ENCODE measurements around the gene TMEM17. TPM values are rescaled to one million over a fixed set of nuclear protein-coding genes. Genes with fewer than 3 reads are reported as not detected.

Gene TMEM17
- total and polyA plus RNA-seq, 9 of the 15 experiments (the other 6 are each of a cell fraction or from before 2014, with no cell fraction given) = 0.58 to 2.2 (median 1.2) TPM

DNA sequence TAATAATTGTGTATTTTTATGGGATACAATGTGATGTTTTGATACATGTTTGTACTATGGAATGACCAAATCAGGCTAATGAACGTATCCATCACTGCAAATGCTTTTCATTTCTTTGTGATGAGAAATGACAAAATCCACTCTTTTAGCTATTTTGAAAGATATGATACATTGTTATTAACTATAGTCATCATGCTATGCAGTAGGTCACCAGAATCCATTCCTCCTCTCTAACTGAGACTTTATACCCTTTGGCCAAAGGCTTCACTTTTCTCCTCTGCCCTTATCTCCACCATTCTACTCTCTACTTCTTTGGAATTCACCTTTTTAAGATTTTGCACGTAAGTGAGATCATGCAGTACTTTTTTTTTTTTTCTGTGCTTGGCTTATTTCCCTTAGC lies 44.5 kb upstream of the TMEM17 start:
- ATAC-seq = no peak
- no peak for FAIRE-seq
- CTCF ChIA-PET (ENCODE audit: low intra/inter-chr PET ratio) = no interaction called here

More for the DNA sequence above, 44.5 kb upstream of the TMEM17 start:
- H2AFZ ChIP-seq (ENCODE audit: low read depth, low read length) = no peak overlapping the region
- no peaks in the 10 kb centered on the region for H4K20me1 ChIP-seq (replicated peaks; ENCODE audit: control insufficient read depth, insufficient read depth, low read length)
- no peak overlapping the region for H3K9ac ChIP-seq (ENCODE audit: insufficient read depth in 1 of 2, low read depth in 2 of 2, low read length in 2 of 2)
- H3K27ac ChIP-seq (ENCODE audit: extremely low read depth, low read depth, low read length) = no peak overlapping the region
- POLR2A ChIA-PET = interaction anchor here (0.5 to 2.4 kb wide), 2 partner anchors 12 to 104 kb away, joined by 3 to 6 read pairs; no protein-coding TSS in a partner anchor
- BruUV-seq (replicated peaks) = no TSS peak
- peaks cover 0 to 9% of the 10 kb centered on the region in 2 experiments; a peak in 2 of 5 replicates for H3K27me3 ChIP-seq (ENCODE audit: control insufficient read depth in 2 of 2, insufficient read depth in 2 of 2, low read length in 2 of 2)
- no peaks in the 10 kb centered on the region for H3K4me1 ChIP-seq (replicated peaks in 1 of 2; ENCODE audit: control insufficient read depth in 2 of 2, insufficient read depth in 2 of 2, low read length in 2 of 2)
- no peak overlapping the region for H3K4me2 ChIP-seq (ENCODE audit: insufficient read depth, low read length)
- H3K79me2 ChIP-seq (ENCODE audit: control insufficient read depth, insufficient read depth, low read length) = no peaks in the 10 kb centered on the region
- TF ChIP-seq NUFIP1 (IDR thresholded peaks at IDR 0.05; ENCODE audit: partially characterized antibody) = no peak
- TF ChIP-seq, protein P1, sequence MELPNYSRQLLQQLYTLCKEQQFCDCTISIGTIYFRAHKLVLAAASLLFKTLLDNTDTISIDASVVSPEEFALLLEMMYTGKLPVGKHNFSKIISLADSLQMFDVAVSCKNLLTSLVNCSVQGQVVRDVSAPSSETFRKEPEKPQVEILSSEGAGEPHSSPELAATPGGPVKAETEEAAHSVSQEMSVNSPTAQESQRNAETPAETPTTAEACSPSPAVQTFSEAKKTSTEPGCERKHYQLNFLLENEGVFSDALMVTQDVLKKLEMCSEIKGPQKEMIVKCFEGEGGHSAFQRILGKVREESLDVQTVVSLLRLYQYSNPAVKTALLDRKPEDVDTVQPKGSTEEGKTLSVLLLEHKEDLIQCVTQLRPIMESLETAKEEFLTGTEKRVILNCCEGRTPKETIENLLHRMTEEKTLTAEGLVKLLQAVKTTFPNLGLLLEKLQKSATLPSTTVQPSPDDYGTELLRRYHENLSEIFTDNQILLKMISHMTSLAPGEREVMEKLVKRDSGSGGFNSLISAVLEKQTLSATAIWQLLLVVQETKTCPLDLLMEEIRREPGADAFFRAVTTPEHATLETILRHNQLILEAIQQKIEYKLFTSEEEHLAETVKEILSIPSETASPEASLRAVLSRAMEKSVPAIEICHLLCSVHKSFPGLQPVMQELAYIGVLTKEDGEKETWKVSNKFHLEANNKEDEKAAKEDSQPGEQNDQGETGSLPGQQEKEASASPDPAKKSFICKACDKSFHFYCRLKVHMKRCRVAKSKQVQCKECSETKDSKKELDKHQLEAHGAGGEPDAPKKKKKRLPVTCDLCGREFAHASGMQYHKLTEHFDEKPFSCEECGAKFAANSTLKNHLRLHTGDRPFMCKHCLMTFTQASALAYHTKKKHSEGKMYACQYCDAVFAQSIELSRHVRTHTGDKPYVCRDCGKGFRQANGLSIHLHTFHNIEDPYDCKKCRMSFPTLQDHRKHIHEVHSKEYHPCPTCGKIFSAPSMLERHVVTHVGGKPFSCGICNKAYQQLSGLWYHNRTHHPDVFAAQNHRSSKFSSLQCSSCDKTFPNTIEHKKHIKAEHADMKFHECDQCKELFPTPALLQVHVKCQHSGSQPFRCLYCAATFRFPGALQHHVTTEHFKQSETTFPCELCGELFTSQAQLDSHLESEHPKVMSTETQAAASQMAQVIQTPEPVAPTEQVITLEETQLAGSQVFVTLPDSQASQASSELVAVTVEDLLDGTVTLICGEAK (IDR thresholded peaks at IDR 0.05) = no peak
- TF ChIP-seq, protein P1 (CRISPR knock-in tag; IDR thresholded peaks at IDR 0.05) = no peak
- TF ChIP-seq ZNF512 (tag; IDR thresholded peaks at IDR 0.05) = no peak
- no peak for TF ChIP-seq ZNF184 (CRISPR knock-in tag; IDR thresholded peaks at IDR 0.05)
- TF ChIP-seq SP1 (CRISPR knock-in tag; IDR thresholded peaks at IDR 0.05) = no peak
- no peak for TF ChIP-seq FOXP1 (CRISPR knock-in tag; IDR thresholded peaks at IDR 0.05)
- TF ChIP-seq NFATC3 (IDR thresholded peaks at IDR 0.05) = no peak
- no peak for TF ChIP-seq TFAM (CRISPR knock-in tag; conservative IDR thresholded peaks at IDR 0.05)
- no peak for TF ChIP-seq ARID3A (IDR thresholded peaks at IDR 0.05; ENCODE audit: borderline replicate concordance, low read depth, low read length)
- intact Hi-C loops (cut with micrococcal nuclease) (no loop called here), in situ Hi-C loops (cut with MboI) (no loop called here)
- WGBS (ENCODE audit: insufficient coverage, low coverage, missing lambda C conversion rate) = 0% methylated on average over 2 of the region's 2 CpGs
- no peak for DNase-seq (ENCODE audit: extremely low read depth in 1 of 4, low spot score in 3 of 4)
- no peak overlapping the region for H3K4me3 ChIP-seq
- H3K36me3 ChIP-seq (ENCODE audit: control insufficient read depth, insufficient read depth, low read length) = no peaks in the 10 kb centered on the region
- H3K9me3 ChIP-seq (replicated peaks; ENCODE audit: control insufficient read depth, insufficient read depth, low read depth, low read length) = no peaks in the 10 kb centered on the region
- H3K9me1 ChIP-seq (ENCODE audit: control insufficient read depth, insufficient read depth, low read length) = no peaks in the 10 kb centered on the region
